IMR-90 (cell line): ENCODE data around the gene MALSU1. TPM values are rescaled to one million over a fixed set of nuclear protein-coding genes. Genes with fewer than 3 reads are reported as not detected.
A peak's percentile ranks its signal among the peaks of the same experiment; 100 is the strongest.

Experiments used
- ATAC-seq: fragments of 200-7000 bp; cut with Tn5 transposase; 2 replicates; pipeline ENCODE4 v1.9.1; 2020; ENCODE audit warnings: low read depth, mild to moderate bottlenecking, moderate library complexity
- BruUV-seq: library from RNA; stranded (reverse); fragments of 400-500 nt; replicated peaks from 2 replicates; lab custom pipeline; 2021; lab: Mats Ljungman, UMichigan
- CTCF ChIA-PET: fragments of 300-600 bp; formaldehyde crosslinking; extraction: SDS; loops from one replicate; lab custom pipeline; 2021; ENCODE audit warnings: antibody characterized with exemption; lab: Yijun Ruan, JAX
- POLR2A ChIA-PET: fragments of 300-600 bp; sonication (Branson Sonifier 250); formaldehyde crosslinking; loops from one replicate; lab custom pipeline; 2022; ENCODE audit warnings: antibody characterized with exemption; ENCODE audit not compliant: unreplicated experiment; lab: Charles Lee
- DNase-seq: peaks from one replicate; pipeline ENCODE4 v3.0.0; 2013
- H2AFZ ChIP-seq: replicated peaks from 2 replicates; pipeline ENCODE3; 2013; ENCODE audit warnings: low read length, mild to moderate bottlenecking; ENCODE audit not compliant: poor library complexity
- H2AK5ac ChIP-seq: 2 replicates; pipeline ENCODE4 v1.6.1; 2013; ENCODE audit warnings: low read depth, low read length, inconsistent platforms
- H2AK9ac ChIP-seq: replicated peaks from 2 replicates; pipeline ENCODE3; 2013; ENCODE audit warnings: mild to moderate bottlenecking, low read depth, low read length, moderate library complexity; ENCODE audit not compliant: poor library complexity
- H2BK120ac ChIP-seq: 2 replicates; pipeline ENCODE4 v1.6.1; 2013; ENCODE audit warnings: low read depth, low read length, inconsistent platforms
- H2BK15ac ChIP-seq: 3 replicates; pipeline ENCODE4 v1.6.1; 2013; ENCODE audit warnings: low read depth, low read length, inconsistent platforms
- H2BK20ac ChIP-seq: 2 replicates; pipeline ENCODE4 v1.6.1; 2013; ENCODE audit warnings: low read depth, mild to moderate bottlenecking, inconsistent platforms, low read length, moderate library complexity
- H2BK5ac ChIP-seq: 2 replicates; pipeline ENCODE4 v1.6.1; 2013; ENCODE audit warnings: mild to moderate bottlenecking, low read depth, low read length, inconsistent platforms; ENCODE audit not compliant: poor library complexity, severe bottlenecking
- H3K14ac ChIP-seq: replicated peaks from 2 replicates; pipeline ENCODE4 v1.6.1; 2013; ENCODE audit warnings: low read depth, low read length, inconsistent platforms
- H3K18ac ChIP-seq: 2 replicates; pipeline ENCODE4 v1.6.1; 2013; ENCODE audit warnings: low read depth, low read length, control low read depth
- H3K23ac ChIP-seq: 2 replicates; pipeline ENCODE4 v1.6.1; 2013; ENCODE audit warnings: low read depth, low read length, inconsistent platforms
- H3K27ac ChIP-seq: 2 replicates; pipeline ENCODE4 v1.5.1; 2013; ENCODE audit warnings: mild to moderate bottlenecking, control low read depth, low read length; ENCODE audit not compliant: insufficient read depth
- H3K27me3 ChIP-seq: 2 replicates; pipeline ENCODE4 v1.6.1; 2013; ENCODE audit warnings: low read length; ENCODE audit not compliant: control insufficient read depth, insufficient read depth
- H3K36me3 ChIP-seq: 2 replicates; pipeline ENCODE4 v1.6.1; 2013; ENCODE audit warnings: low read length, mixed read lengths; ENCODE audit not compliant: control insufficient read depth, insufficient read depth
- H3K4ac ChIP-seq: 2 replicates; pipeline ENCODE4 v1.6.1; 2013; ENCODE audit warnings: low read depth, low read length, inconsistent platforms
- H3K4me1 ChIP-seq: 2 replicates; pipeline ENCODE4 v1.6.1; 2013; ENCODE audit warnings: low read length, mixed read lengths; ENCODE audit not compliant: control insufficient read depth, insufficient read depth
- H3K4me2 ChIP-seq: 2 replicates; pipeline ENCODE4 v1.6.1; 2013; ENCODE audit warnings: low read depth, mild to moderate bottlenecking, control low read depth, low read length, moderate library complexity
- H3K4me3 ChIP-seq: 2 replicates; pipeline ENCODE4 v1.5.1; 2013; ENCODE audit warnings: low read depth, mild to moderate bottlenecking, control low read depth, low read length, moderate library complexity; ENCODE audit not compliant: insufficient read depth
- H3K56ac ChIP-seq: 2 replicates; pipeline ENCODE4 v1.6.1; 2013; ENCODE audit warnings: low read length, inconsistent platforms; ENCODE audit not compliant: insufficient read depth; ENCODE audit errors: extremely low read depth
- H3K79me1 ChIP-seq, 2 experiments: 2 replicates each; pipeline ENCODE4 v1.6.1; 2013; ENCODE audit warnings: low read length in 2 of 2, inconsistent platforms in 1 of 2, low read depth in 1 of 2
- H3K9ac ChIP-seq: 2 replicates; pipeline ENCODE4 v1.6.1; 2013; ENCODE audit warnings: low read depth, low read length, control low read depth
- H3K9me1 ChIP-seq: 2 replicates; pipeline ENCODE4 v1.6.1; 2013; ENCODE audit warnings: low read length, inconsistent platforms; ENCODE audit not compliant: insufficient read depth
- H3K9me3 ChIP-seq: 2 replicates; pipeline ENCODE4 v1.6.1; 2013; ENCODE audit warnings: low read length; ENCODE audit not compliant: control insufficient read depth, insufficient read depth
- H4K20me1 ChIP-seq: 2 replicates; pipeline ENCODE4 v1.6.1; 2013; ENCODE audit warnings: low read length, inconsistent platforms; ENCODE audit not compliant: insufficient read depth
- H4K5ac ChIP-seq: 2 replicates; pipeline ENCODE4 v1.6.1; 2013; ENCODE audit warnings: mild to moderate bottlenecking, low read depth, low read length, control low read depth
- H4K8ac ChIP-seq, 2 experiments: 2 replicates each; pipeline ENCODE4 v1.6.1; 2013; ENCODE audit warnings: low read depth in 2 of 2, low read length in 2 of 2, control low read depth in 1 of 2, inconsistent platforms in 1 of 2
- H4K91ac ChIP-seq: 2 replicates; pipeline ENCODE4 v1.6.1; 2013; ENCODE audit warnings: low read depth, low read length, inconsistent platforms; ENCODE audit not compliant: insufficient read depth
- BHLHE40 ChIP-seq: fragments of 150-350 bp; IDR thresholded peaks from 2 replicates; pipeline ENCODE4 v1.6.1; 2016; ENCODE audit warnings: mild to moderate bottlenecking, low read depth, low read length
- CEBPB ChIP-seq: IDR thresholded peaks from 2 replicates; pipeline ENCODE4 v1.6.1; 2012; ENCODE audit warnings: low read depth, low read length, improper control_type of control experiment
- CHD1 ChIP-seq: IDR thresholded peaks from 2 replicates; pipeline ENCODE4 v1.6.1; 2012; ENCODE audit warnings: low read depth, low read length, improper control_type of control experiment
- MAZ ChIP-seq: IDR thresholded peaks from 2 replicates; pipeline ENCODE4 v1.6.1; 2012; ENCODE audit warnings: low read depth, mild to moderate bottlenecking, low read length, improper control_type of control experiment, moderate library complexity, borderline replicate concordance
- RFX5 ChIP-seq: IDR thresholded peaks from 2 replicates; pipeline ENCODE4 v1.8.0; 2012; ENCODE audit warnings: low read depth, mild to moderate bottlenecking, low read length, moderate library complexity
- SMC3 ChIP-seq: fragments of 150-350 bp; IDR thresholded peaks from 2 replicates; pipeline ENCODE4 v1.6.1; 2016; ENCODE audit warnings: low read depth, mild to moderate bottlenecking, antibody characterized with exemption, low read length, moderate library complexity
- WGBS, 2 experiments: methylation state at CpG; one replicate each; pipeline versions ENCODE4 v1.1.5 to v1.1.7; 2013; ENCODE audit warnings: missing lambda C conversion rate in 2 of 2; ENCODE audit not compliant: insufficient read length in 1 of 2; ENCODE audit errors: extremely low coverage in 2 of 2; 5-methylcytosine and 5-hydroxymethylcytosine counted together
- dilution Hi-C: fragments of 300-500 bp; cut with HindIII; formaldehyde crosslinking; loops from one replicate; pipeline ENCODE4 v1.14.3; 2018; ENCODE audit warnings: low sequenced_read_pairs; ENCODE audit not compliant: unreplicated experiment
- in situ Hi-C: fragments of 300-500 bp; cut with MboI; formaldehyde crosslinking; loops from 3 replicates; pipeline ENCODE4 v1.14.3; 2019; ENCODE audit warnings: low sequenced_read_pairs, inconsistent platforms, mixed read lengths
- intact Hi-C: fragments of 100-400 bp; cut with micrococcal nuclease; formaldehyde crosslinking; loops from 2 replicates; pipeline ENCODE4 v1.10.0; 2022
- polyA plus RNA-seq, 3 experiments: library from polyadenylated mRNA; depleted of rRNA; stranded (reverse); fragments of >200 nt; gene quantifications; 2 replicates each; pipeline ENCODE4 v1.2.3, GENCODE V29; 2012; ENCODE audit warnings: low replicate concordance in 1 of 3
- total RNA-seq: library from RNA; depleted of rRNA; stranded (reverse); fragments of >200 nt; gene quantifications from 2 replicates; pipeline ENCODE4 v1.2.3, GENCODE V29; 2012
- TF ChIP-seq, protein P1 (sequence below): conservative IDR thresholded peaks from 2 replicates; pipeline ENCODE4 v1.5.1; 2012; ENCODE audit warnings: mild to moderate bottlenecking, low read depth, low read length, improper control_type of control experiment

Gene MALSU1
- total and polyA plus RNA-seq, 2 of the 4 experiments (the other 2 are of a cell fraction): 30.5 to 36.0 TPM

GRCh38 chr7:23284871-23285270 is 14.3 kb upstream of the MALSU1 start:
- Histone ChIP-seq H2BK20ac (no peak overlapping the region), H3K36me3 (no peaks in the 10 kb centered on the region), H4K5ac (no peak overlapping the region), H4K20me1 (no peaks in the 10 kb centered on the region), H4K91ac (no peak overlapping the region), H3K27me3 (no peaks in the 10 kb centered on the region), H3K56ac (no peak overlapping the region), H3K27ac (no peak overlapping the region), H2BK15ac (no peak overlapping the region), H3K9me3 (no peaks in the 10 kb centered on the region), H2AFZ (peak overlapping the region; percentile 26), H3K9me1 (no peaks in the 10 kb centered on the region), H3K4me2 (no peak overlapping the region), H3K4me3 (no peak overlapping the region), H4K8ac (no peak overlapping the region), H3K4me1 (no peaks in the 10 kb centered on the region), H3K23ac (no peak overlapping the region), H2BK120ac (no peak overlapping the region), H3K9ac (no peak overlapping the region), H3K4ac (no peak overlapping the region), H3K14ac (no peak overlapping the region), H2BK5ac (no peak overlapping the region), H3K18ac (no peak overlapping the region), H2AK9ac (no peak overlapping the region), H2AK5ac (no peak overlapping the region), H3K79me1 (no peaks in the 10 kb centered on the region)
- POLR2A ChIA-PET: interaction anchor here (0.6 kb wide), 1 partner anchor 198 kb away, joined by 3 read pairs; no protein-coding TSS in a partner anchor
- dilution Hi-C loops: no loop called here
- CTCF ChIA-PET: no interaction called here
- ATAC-seq: no peak
- no CpG with 5 or more reads among the region's 2 CpGs for WGBS, 2 experiments
- BruUV-seq: no TSS peak
- TF ChIP-seq BHLHE40: no peak
- no peak for TF ChIP-seq MAZ
- TF ChIP-seq, protein P1, sequence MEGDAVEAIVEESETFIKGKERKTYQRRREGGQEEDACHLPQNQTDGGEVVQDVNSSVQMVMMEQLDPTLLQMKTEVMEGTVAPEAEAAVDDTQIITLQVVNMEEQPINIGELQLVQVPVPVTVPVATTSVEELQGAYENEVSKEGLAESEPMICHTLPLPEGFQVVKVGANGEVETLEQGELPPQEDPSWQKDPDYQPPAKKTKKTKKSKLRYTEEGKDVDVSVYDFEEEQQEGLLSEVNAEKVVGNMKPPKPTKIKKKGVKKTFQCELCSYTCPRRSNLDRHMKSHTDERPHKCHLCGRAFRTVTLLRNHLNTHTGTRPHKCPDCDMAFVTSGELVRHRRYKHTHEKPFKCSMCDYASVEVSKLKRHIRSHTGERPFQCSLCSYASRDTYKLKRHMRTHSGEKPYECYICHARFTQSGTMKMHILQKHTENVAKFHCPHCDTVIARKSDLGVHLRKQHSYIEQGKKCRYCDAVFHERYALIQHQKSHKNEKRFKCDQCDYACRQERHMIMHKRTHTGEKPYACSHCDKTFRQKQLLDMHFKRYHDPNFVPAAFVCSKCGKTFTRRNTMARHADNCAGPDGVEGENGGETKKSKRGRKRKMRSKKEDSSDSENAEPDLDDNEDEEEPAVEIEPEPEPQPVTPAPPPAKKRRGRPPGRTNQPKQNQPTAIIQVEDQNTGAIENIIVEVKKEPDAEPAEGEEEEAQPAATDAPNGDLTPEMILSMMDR: no peak
- no peak for TF ChIP-seq CHD1
- TF ChIP-seq RFX5: no peak
- no peak for TF ChIP-seq CEBPB
- no peak for TF ChIP-seq SMC3
- intact Hi-C loops: no loop called here
- in situ Hi-C loops: no loop called here
- DNase-seq: no peak
